SK-N-SH treated with all-trans-retinoic acid at 6 μM for 48 hours (cell line): ENCODE measurements around the gene GMNC.

Source experiments
- CSDC2 ChIP-seq: fragments of 250-450 bp; sonication (Bioruptor Pico); IDR thresholded peaks from 2 replicates; pipeline ENCODE4 v1.5.0; 2020; ENCODE audit warnings: mild to moderate bottlenecking, moderate library complexity
- ESRRG ChIP-seq: fragments of 250-450 bp; sonication (Bioruptor Pico); IDR thresholded peaks from 2 replicates; pipeline ENCODE4 v1.6.1; 2021; ENCODE audit warnings: mild to moderate bottlenecking
- POU6F1 ChIP-seq: fragments of 250-450 bp; sonication (Bioruptor Pico); IDR thresholded peaks from 2 replicates; pipeline ENCODE4 v1.8.0; 2021; ENCODE audit warnings: low read depth, mild to moderate bottlenecking, moderate library complexity, borderline replicate concordance
- SNAI2 ChIP-seq: fragments of 250-450 bp; sonication (Bioruptor Pico); IDR thresholded peaks from 2 replicates; pipeline ENCODE4 v1.5.0; 2020; ENCODE audit warnings: mild to moderate bottlenecking, moderate library complexity
- TCF4 ChIP-seq: fragments of 250-450 bp; sonication (Bioruptor Pico); IDR thresholded peaks from 2 replicates; pipeline ENCODE4 v1.8.0; 2021; ENCODE audit warnings: mild to moderate bottlenecking, moderate library complexity, borderline replicate concordance
- TOX ChIP-seq: fragments of 250-450 bp; sonication (Bioruptor Pico); IDR thresholded peaks from 2 replicates; pipeline ENCODE4 v1.8.0; 2021; ENCODE audit warnings: mild to moderate bottlenecking, moderate library complexity, borderline replicate concordance
- ZC3H10 ChIP-seq: fragments of 250-450 bp; sonication (Bioruptor Pico); IDR thresholded peaks from 2 replicates; pipeline ENCODE4 v1.5.1; 2021; ENCODE audit warnings: mild to moderate bottlenecking, moderate library complexity
- ZFP30 ChIP-seq: fragments of 450-650 bp; formaldehyde crosslinking; IDR thresholded peaks from 2 replicates; pipeline ENCODE4 v1.5.0; 2022; ENCODE audit warnings: mild to moderate bottlenecking, moderate library complexity
- TF ChIP-seq, protein P1 (sequence below): fragments of 250-450 bp; sonication (Bioruptor Pico); IDR thresholded peaks from 2 replicates; pipeline ENCODE4 v1.8.0; 2020; ENCODE audit warnings: mild to moderate bottlenecking, moderate library complexity, borderline replicate concordance
- TF ChIP-seq, protein P2 (sequence below): fragments of 250-450 bp; sonication (Bioruptor Pico); IDR thresholded peaks from 2 replicates; pipeline ENCODE4 v1.5.1; 2021; ENCODE audit warnings: mild to moderate bottlenecking, moderate library complexity
- TF ChIP-seq, protein P3 (sequence below): fragments of 250-450 bp; sonication (Bioruptor Pico); IDR thresholded peaks from 2 replicates; pipeline ENCODE4 v1.5.1; 2020; ENCODE audit warnings: low read depth, mild to moderate bottlenecking, moderate library complexity

DNA sequence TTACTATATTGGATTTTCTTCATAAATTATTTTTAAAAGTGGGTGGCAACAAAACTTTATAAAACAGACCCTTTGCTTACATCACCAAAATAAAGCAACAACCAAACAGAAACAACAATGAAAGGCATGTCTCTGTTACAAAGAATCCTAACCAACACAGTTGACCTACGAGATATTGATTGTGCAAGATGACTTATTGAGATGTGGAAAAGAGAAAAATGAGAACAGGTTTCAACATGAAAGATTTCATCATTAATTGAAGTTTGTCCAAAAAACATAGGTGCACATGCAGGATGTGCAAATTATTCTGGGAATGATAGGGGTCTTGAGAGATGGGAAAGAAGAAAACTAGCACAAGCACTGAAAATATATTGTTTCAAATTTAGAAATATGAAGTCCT is 9.0 kb downstream of the GMNC start:
- TF ChIP-seq, protein P1, sequence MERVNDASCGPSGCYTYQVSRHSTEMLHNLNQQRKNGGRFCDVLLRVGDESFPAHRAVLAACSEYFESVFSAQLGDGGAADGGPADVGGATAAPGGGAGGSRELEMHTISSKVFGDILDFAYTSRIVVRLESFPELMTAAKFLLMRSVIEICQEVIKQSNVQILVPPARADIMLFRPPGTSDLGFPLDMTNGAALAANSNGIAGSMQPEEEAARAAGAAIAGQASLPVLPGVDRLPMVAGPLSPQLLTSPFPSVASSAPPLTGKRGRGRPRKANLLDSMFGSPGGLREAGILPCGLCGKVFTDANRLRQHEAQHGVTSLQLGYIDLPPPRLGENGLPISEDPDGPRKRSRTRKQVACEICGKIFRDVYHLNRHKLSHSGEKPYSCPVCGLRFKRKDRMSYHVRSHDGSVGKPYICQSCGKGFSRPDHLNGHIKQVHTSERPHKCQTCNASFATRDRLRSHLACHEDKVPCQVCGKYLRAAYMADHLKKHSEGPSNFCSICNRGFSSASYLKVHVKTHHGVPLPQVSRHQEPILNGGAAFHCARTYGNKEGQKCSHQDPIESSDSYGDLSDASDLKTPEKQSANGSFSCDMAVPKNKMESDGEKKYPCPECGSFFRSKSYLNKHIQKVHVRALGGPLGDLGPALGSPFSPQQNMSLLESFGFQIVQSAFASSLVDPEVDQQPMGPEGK (CRISPR knock-in tag): no peak
- TF ChIP-seq ZC3H10 (CRISPR knock-in tag) (no peak), CSDC2 (CRISPR knock-in tag) (no peak), ESRRG (no peak), TOX (CRISPR knock-in tag) (no peak), ZFP30 (CRISPR knock-in tag) (no peak), TCF4 (no peak), SNAI2 (CRISPR knock-in tag) (no peak), POU6F1 (no peak)
- TF ChIP-seq, protein P2, sequence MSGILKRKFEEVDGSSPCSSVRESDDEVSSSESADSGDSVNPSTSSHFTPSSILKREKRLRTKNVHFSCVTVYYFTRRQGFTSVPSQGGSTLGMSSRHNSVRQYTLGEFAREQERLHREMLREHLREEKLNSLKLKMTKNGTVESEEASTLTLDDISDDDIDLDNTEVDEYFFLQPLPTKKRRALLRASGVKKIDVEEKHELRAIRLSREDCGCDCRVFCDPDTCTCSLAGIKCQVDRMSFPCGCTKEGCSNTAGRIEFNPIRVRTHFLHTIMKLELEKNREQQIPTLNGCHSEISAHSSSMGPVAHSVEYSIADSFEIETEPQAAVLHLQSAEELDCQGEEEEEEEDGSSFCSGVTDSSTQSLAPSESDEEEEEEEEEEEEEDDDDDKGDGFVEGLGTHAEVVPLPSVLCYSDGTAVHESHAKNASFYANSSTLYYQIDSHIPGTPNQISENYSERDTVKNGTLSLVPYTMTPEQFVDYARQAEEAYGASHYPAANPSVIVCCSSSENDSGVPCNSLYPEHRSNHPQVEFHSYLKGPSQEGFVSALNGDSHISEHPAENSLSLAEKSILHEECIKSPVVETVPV (CRISPR knock-in tag): no peak
- TF ChIP-seq, protein P3, sequence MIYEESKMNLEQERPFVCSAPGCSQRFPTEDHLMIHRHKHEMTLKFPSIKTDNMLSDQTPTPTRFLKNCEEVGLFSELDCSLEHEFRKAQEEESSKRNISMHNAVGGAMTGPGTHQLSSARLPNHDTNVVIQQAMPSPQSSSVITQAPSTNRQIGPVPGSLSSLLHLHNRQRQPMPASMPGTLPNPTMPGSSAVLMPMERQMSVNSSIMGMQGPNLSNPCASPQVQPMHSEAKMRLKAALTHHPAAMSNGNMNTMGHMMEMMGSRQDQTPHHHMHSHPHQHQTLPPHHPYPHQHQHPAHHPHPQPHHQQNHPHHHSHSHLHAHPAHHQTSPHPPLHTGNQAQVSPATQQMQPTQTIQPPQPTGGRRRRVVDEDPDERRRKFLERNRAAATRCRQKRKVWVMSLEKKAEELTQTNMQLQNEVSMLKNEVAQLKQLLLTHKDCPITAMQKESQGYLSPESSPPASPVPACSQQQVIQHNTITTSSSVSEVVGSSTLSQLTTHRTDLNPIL: no peak
